Heart left ventricle (tissue), 16 donors: ENCODE results near the gene RUNDC3A. TPM values are rescaled to one million over a fixed set of nuclear protein-coding genes. Genes with fewer than 3 reads are reported as not detected.

Experiments
- ATAC-seq, 4 donors: fragments of 200-7000 bp; cut with Tn5 transposase; one replicate each; pipeline ENCODE4 v1.9.1; 2020 to 2022; ENCODE audit warnings: moderate library complexity in 4 of 4, mild to moderate bottlenecking in 3 of 4, moderate number of reproducible peaks in 1 of 4
- DNase-seq, 5 donors: peaks; one replicate each; pipeline ENCODE4 v3.0.0-alpha.2; 2020
- H3K27ac ChIP-seq, 12 donors: fragments of 200-600 bp; sonication (generic) in 4 of 12; one replicate each; pipeline versions ENCODE4 v1.5.0 to v1.8.0; 2016 to 2022; ENCODE audit warnings: mild to moderate bottlenecking in 2 of 12
- H3K27me3 ChIP-seq, 9 donors: fragments of 200-600 bp; sonication (generic) in 2 of 9; one replicate each; pipeline versions ENCODE4 v1.5.1 to v1.8.0; 2016 to 2022; ENCODE audit warnings: mild to moderate bottlenecking in 3 of 9
- H3K36me3 ChIP-seq, 9 donors: fragments of 200-600 bp; sonication (generic) in 2 of 9; one replicate each; pipeline versions ENCODE4 v1.5.0 to v1.8.0; 2018 to 2022; ENCODE audit warnings: mild to moderate bottlenecking in 2 of 9
- H3K4me1 ChIP-seq, 12 donors: fragments of 200-600 bp; sonication (generic) in 4 of 12; one replicate each; pipeline versions ENCODE4 v1.5.0 to v1.8.0; 2016 to 2022; ENCODE audit warnings: mild to moderate bottlenecking in 3 of 12
- H3K4me3 ChIP-seq, 12 donors: fragments of 200-600 bp; sonication (generic) in 4 of 12; one replicate each; pipeline versions ENCODE4 v1.5.0 to v1.8.0; 2017 to 2022; ENCODE audit warnings: mild to moderate bottlenecking in 9 of 12, moderate library complexity in 4 of 12
- H3K9me3 ChIP-seq, 12 donors: fragments of 200-600 bp; sonication (generic) in 4 of 12; one replicate each; pipeline versions ENCODE4 v1.5.0 to v1.8.0; 2016 to 2022; ENCODE audit warnings: mild to moderate bottlenecking in 1 of 12
- POLR2A ChIP-seq, 2 donors: fragments of 450-650 bp; IDR thresholded peaks; one replicate each; pipeline ENCODE4 v1.6.1; 2017; ENCODE audit warnings: antibody characterized with exemption in 2 of 2, mild to moderate bottlenecking in 2 of 2, moderate library complexity in 2 of 2
- WGBS, 4 donors: extraction: QIAGEN DNeasy Blood & Tissue Kit in 2 of 4; methylation state at CpG; one replicate each; pipeline versions ENCODE4 v1.1.5 to v1.1.7; 2013 to 2018; 5-methylcytosine and 5-hydroxymethylcytosine counted together
- intact Hi-C, 10 donors: fragments of 100-400 bp; cut with DNase I; formaldehyde crosslinking; loops; one replicate each; pipeline versions ENCODE4 v1.11.1 to v1.14.2; 2022
- polyA plus RNA-seq, 2 donors: library from polyadenylated mRNA; stranded (reverse); fragments of 200-250 nt; gene quantifications; one replicate each; pipeline ENCODE4 v1.2.3, GENCODE V29; 2013
- total RNA-seq, 9 donors: library from RNA; depleted of rRNA in 2 of 9; stranded (reverse); fragments of >200 nt in 2 of 9; fragmentation: NEBNext Ultra II Directional in 3 of 9; extraction: Animal tissue kit (Norgen Biotek cat#: 25700) in 3 of 9; gene quantifications; one replicate each; pipeline versions ENCODE4 v1.1.0 to v1.2.4, GENCODE V29; 2016 to 2023
- TF ChIP-seq, protein P1 (sequence below), 12 donors: fragments of 200-600 bp; sonication (generic) in 4 of 12; IDR thresholded peaks; one replicate each; pipeline versions ENCODE4 v1.5.0 to v1.8.0; 2018 to 2022; ENCODE audit warnings: antibody characterized with exemption in 12 of 12, mild to moderate bottlenecking in 5 of 12
- donor health status: ischemic (EF 13 %, LVEDD 7.1; RV severe dilation, severe dysfunction).
- donor health status: healthy with polysubstance abuse.
- donor health status: DM: no; HTN: yes; CAD: no.
- donor health status: DM: no; HTN: no; CAD: no.
- donor health status: ischemic (EF 25% LVEDD 6.9; RV normal size, moderate dysfunction).
- donor health status: ischemic (EF 25% LVEDD 5.7; RV mildly dilated, moderate dysfunction).
- donor health status: healthy.
- donor health status: DM: yes; HTN: yes; CAD: no.
- donor health status: ischemic (EF 35%, LVEDD 5.7; RV mildly dilated, moderate dysfunction).
- donor health status: nonischemic (EF 11% LVEDD 7.7; RV severe dilation, severe dysfunction).
- donor health status: DM: yes; HTN: yes; CAD: no.
- donor health status: PGD.
- donor health status: ischemic (EF 29% LVEDD 5.4; RV normal size, mild dysfunction).
- donor health status: nonischemic (EF 23%, LVEDD 6.1; RV moderate dilation, normal function).

RUNDC3A gene
- total and polyA plus RNA-seq, 11 donors, result 0.19 to 1.3 (median 0.51) TPM; not detected in 1

DNA sequence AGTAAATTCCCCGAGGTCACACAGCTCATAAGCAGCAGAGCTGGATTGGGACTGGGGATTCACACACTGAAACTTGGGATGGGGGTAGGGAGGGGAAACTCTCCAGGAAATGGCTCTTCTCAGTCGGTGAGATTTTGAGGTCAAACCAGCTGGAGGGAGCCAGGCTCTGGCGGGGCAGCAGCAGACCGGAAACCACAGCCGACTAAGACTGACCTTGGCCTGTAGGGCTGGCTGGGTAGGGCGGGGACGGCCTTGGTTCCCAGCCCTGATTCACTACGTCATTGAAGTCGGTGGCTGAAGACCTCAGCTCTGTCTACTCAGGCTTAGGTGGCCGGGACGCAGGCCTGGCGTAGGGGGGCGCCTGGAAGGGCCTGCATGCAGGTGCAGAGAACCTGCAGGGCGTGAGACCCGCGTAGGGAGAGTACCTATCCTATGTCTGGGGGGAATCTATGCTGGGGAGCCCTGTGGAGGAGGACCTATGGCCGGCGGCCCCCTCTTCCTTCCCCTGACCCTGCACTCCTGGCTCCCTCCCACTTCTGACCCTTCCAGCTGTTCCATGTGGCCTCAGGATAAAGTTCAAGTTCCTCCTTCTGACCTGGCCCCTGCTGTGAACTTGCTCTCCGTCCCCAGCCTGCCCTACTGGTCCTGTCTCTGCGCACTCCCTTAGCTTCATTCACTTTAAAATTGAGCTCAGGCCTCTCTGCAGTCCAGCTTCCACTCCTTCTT is 28.6 kb upstream of the RUNDC3A start:
- DNase-seq (peak; percentile 86 to 90 (median 88)), ATAC-seq (peak; percentile 91 to 99 (median 98))
- H3K36me3 ChIP-seq, result no peaks in the 10 kb centered on the region
- no peaks in the 10 kb centered on the region for H3K9me3 ChIP-seq
- peaks cover 0 to 23% (median 16%) of the 10 kb centered on the region in 12 donors for H3K4me1 ChIP-seq
- H3K4me3 ChIP-seq, result peak overlapping the region in 1 of 12 donors; percentile 28
- H3K27ac ChIP-seq, result peak overlapping the region in 11 of 12 donors; percentile 51 to 89 (median 77)
- H3K27me3 ChIP-seq, result no peaks in the 10 kb centered on the region
- 34 to 43% (median 39%) methylated on average over 19 to 20 of the region's 20 CpGs for WGBS, 4 donors
- intact Hi-C loops, result loop anchor here in 6 of 10 donors (10.0 kb wide), 1 partner anchor 55 kb away; no protein-coding TSS in a partner anchor
- TF ChIP-seq, protein P1, sequence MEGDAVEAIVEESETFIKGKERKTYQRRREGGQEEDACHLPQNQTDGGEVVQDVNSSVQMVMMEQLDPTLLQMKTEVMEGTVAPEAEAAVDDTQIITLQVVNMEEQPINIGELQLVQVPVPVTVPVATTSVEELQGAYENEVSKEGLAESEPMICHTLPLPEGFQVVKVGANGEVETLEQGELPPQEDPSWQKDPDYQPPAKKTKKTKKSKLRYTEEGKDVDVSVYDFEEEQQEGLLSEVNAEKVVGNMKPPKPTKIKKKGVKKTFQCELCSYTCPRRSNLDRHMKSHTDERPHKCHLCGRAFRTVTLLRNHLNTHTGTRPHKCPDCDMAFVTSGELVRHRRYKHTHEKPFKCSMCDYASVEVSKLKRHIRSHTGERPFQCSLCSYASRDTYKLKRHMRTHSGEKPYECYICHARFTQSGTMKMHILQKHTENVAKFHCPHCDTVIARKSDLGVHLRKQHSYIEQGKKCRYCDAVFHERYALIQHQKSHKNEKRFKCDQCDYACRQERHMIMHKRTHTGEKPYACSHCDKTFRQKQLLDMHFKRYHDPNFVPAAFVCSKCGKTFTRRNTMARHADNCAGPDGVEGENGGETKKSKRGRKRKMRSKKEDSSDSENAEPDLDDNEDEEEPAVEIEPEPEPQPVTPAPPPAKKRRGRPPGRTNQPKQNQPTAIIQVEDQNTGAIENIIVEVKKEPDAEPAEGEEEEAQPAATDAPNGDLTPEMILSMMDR (IDR thresholded peaks at IDR 0.05), result no peak
- no peak for TF ChIP-seq POLR2A (IDR thresholded peaks at IDR 0.05)

DNA sequence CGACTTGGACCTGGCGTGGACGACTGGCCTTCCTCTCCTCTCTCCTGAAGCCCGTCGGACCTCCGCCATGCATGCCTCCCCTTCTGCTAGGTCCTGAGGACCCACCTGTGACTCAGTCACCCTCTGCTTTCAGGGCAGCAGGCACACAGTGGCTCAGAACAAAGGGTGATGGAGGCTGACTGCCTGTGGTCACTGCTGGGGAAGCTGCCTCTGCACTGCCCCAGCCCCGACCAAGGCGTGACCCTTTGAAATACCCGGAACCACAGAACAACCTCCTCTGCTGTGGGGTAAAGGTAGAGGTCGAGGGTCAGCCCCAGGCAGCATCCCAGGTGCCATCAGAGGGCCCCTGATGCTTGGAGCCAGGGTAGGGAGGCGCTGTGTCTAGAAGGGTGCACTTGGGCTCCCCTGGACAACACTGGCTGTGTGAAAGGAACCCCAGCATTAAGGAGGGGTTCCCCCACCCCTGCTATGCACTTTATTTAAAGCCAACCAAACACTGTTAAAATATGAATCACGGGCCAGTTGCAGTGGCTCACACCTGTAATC is 27.9 kb upstream of the RUNDC3A start:
- 80 to 85% (median 82%) methylated on average over 8 to 12 of the region's 12 CpGs for WGBS, 4 donors
- no peaks in the 10 kb centered on the region for H3K9me3 ChIP-seq
- TF ChIP-seq POLR2A (IDR thresholded peaks at IDR 0.05), result no peak
- TF ChIP-seq, protein P1 (IDR thresholded peaks at IDR 0.05), result no peak
- H3K27ac ChIP-seq, result peak overlapping the region in 11 of 12 donors; percentile 51 to 89 (median 77)
- ATAC-seq (no peak), DNase-seq (no peak)
- H3K36me3 ChIP-seq, result no peaks in the 10 kb centered on the region
- no peaks in the 10 kb centered on the region for H3K27me3 ChIP-seq
- intact Hi-C loops, result no loop called here
- H3K4me1 ChIP-seq, result peaks cover 0 to 23% (median 16%) of the 10 kb centered on the region in 12 donors
- H3K4me3 ChIP-seq, result no peak overlapping the region

DNA sequence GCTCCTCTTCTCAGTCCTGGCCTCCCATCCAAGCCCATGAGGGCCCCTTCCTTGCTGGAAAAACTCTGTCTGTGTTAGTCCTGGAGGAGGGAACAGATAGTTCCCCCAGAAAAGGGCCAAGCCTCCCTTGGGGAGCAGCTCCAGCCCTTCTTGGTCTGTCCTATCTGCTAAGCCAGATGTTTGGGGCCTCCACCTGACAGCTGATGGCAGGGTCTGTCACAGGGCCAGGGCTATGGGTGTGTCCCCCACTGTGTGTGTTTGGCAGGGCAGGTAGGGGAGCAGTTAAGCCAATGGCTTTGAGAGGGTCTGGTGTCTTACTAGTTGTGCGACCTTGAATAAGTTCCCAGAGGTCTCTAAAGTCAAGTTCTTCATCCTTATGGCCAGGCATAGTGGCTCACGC is 26.8 kb upstream of the RUNDC3A start:
- Histone ChIP-seq H3K9me3 (no peaks in the 10 kb centered on the region), H3K36me3 (no peaks in the 10 kb centered on the region), H3K27me3 (no peaks in the 10 kb centered on the region), H3K4me3 (no peak overlapping the region), H3K27ac (no peak overlapping the region), H3K4me1 (peaks cover 0 to 23% (median 16%) of the 10 kb centered on the region in 12 donors)
- intact Hi-C loops, result no loop called here
- 95 to 100% (median 98%) methylated on average over 2 of the region's 2 CpGs for WGBS, 4 donors
- DNase-seq (no peak), ATAC-seq (no peak)
- TF ChIP-seq, protein P1 (IDR thresholded peaks at IDR 0.05), result no peak
- no peak for TF ChIP-seq POLR2A (IDR thresholded peaks at IDR 0.05)

GRCh38 chr17:44282264-44282663 is 26.1 kb upstream of the RUNDC3A start:
- 67 to 83% (median 77%) methylated on average over 3 of the region's 3 CpGs for WGBS, 4 donors
- Histone ChIP-seq H3K9me3 (no peaks in the 10 kb centered on the region), H3K27ac (no peak overlapping the region), H3K4me3 (no peak overlapping the region), H3K4me1 (peaks cover 0 to 23% (median 16%) of the 10 kb centered on the region in 12 donors), H3K27me3 (no peaks in the 10 kb centered on the region), H3K36me3 (no peaks in the 10 kb centered on the region)
- no peak for TF ChIP-seq POLR2A (IDR thresholded peaks at IDR 0.05)
- TF ChIP-seq, protein P1 (IDR thresholded peaks at IDR 0.05), result no peak
- DNase-seq, result no peak
- intact Hi-C loops, result no loop called here
- no peak for ATAC-seq
